Retinal pigment epithelial cell (primary cell): ENCODE results near the gene PKIB.

Experiments used
- DNase-seq: peaks from one replicate; pipeline ENCODE4 v3.0.0-alpha.2; 2010; ENCODE audit warnings: low read depth
- H3K4me3 ChIP-seq: 2 replicates; pipeline ENCODE4 v1.5.1; 2011; ENCODE audit warnings: mild to moderate bottlenecking, low read length, control low read depth, moderate library complexity
- CTCF ChIP-seq: conservative IDR thresholded peaks from 2 replicates; pipeline ENCODE4 v1.5.1; 2011; ENCODE audit warnings: low read depth, low read length, control low read depth, inconsistent platforms

The PKIB gene

DNA sequence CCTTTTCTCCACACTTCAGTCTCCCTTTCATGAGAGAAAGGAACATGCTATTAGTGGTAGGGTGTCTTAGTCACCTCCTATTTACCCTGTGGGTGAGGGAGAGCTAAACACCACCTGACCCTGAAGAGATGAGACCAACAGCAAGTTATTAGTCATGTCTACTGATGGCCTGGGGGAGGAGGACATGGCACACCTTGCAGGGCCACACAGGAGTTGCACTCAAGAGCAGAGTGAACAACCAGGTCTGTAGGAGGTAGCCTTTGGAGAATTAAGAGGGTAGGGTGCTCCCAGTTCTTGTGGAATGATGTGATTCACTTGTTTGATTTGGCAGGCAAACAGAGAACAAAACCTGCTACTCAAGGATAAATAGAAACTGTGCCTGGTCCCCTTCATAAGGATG, 86.6 kb downstream of the PKIB start:
- DNase-seq = no peak
- no peak for TF ChIP-seq CTCF
- H3K4me3 ChIP-seq = no peak overlapping the region

GRCh38 chr6:122697458-122697857, 87.3 kb downstream of the PKIB start:
- DNase-seq = no peak
- no peak for TF ChIP-seq CTCF
- no peak overlapping the region for H3K4me3 ChIP-seq

DNA sequence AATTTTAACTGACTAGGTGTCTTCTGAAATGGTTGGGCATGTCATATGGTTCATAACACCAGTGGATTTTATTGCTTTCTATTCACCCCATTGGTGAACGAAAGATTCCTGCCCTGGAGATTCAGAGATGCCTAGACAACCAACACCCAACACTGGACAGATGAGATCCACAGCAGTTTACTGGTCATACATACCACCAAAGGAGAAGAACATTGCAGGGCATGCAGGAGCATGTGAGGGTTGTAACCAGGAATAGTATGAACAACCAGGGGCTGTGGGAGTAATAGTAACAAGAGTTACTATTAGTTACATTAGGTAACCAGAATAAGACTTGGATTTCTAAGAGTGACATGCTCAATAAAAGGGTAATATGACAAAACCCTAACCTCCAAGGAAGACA, 91.5 kb downstream of the PKIB start:
- no peak overlapping the region for H3K4me3 ChIP-seq
- TF ChIP-seq CTCF = no peak
- DNase-seq = no peak

DNA sequence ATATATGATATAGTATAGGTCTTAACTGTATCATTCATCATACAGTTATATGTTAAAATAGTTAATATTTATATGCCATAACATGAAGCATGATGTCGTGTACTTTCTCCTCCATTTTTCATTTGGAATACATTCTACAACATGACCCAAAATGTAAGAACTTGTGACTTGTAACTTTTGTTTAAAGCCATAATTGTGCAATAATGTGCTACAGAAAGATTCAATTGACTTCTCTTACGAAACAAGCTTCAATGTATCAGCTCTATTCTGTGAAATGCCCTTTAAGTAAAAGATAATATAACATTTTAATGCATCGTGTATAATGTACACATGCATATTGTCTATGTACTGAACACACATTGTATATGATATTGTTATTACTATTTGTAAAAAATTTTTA, 92.6 kb downstream of the PKIB start:
- TF ChIP-seq CTCF = no peak
- DNase-seq = no peak
- H3K4me3 ChIP-seq = no peak overlapping the region

- no peak for TF ChIP-seq CTCF
- no peak overlapping the region for H3K4me3 ChIP-seq
- DNase-seq = no peak
Measured at GRCh38 chr6:122704066-122704465, 93.9 kb downstream of the PKIB start.

DNA sequence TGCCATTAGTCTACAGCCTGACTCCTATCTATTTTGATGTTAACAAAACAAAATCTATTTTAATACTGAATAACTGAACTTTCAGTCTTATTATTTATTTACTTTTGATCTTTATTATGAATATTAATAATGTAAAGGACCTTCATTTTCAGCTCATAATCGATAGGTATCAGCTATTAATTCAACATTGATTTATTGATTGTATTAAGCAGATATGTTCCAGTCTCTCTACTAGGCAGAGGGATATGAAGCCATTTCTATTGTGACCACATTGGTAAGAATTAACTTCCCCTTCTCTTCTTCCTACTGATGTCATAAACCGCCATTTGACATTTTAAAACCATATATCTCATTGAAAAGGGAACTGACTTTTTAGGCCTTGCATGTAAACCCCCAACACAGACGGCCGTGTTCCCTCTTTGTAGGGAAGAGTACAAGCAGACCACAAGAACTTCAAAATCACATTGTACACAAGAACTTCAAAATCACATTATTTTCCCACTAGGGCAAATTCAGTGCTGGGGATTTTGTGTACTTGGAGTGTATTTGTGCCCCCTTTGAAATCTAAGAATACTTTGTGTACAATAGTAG, 99.8 kb downstream of the PKIB start:
- TF ChIP-seq CTCF = no peak
- no peak for DNase-seq
- H3K4me3 ChIP-seq = no peak overlapping the region

GRCh38 chr6:122710908-122711635, 100.9 kb downstream of the PKIB start:
- no peak for DNase-seq
- TF ChIP-seq CTCF = no peak
- no peak overlapping the region for H3K4me3 ChIP-seq
